GM04504 (cell line): ENCODE results near the gene PKP3.

ENCODE experiments used
- DNase-seq: peaks from one replicate; pipeline ENCODE4 v3.0.0-alpha.2; 2012; ENCODE audit warnings: low read depth

Gene PKP3

DNA sequence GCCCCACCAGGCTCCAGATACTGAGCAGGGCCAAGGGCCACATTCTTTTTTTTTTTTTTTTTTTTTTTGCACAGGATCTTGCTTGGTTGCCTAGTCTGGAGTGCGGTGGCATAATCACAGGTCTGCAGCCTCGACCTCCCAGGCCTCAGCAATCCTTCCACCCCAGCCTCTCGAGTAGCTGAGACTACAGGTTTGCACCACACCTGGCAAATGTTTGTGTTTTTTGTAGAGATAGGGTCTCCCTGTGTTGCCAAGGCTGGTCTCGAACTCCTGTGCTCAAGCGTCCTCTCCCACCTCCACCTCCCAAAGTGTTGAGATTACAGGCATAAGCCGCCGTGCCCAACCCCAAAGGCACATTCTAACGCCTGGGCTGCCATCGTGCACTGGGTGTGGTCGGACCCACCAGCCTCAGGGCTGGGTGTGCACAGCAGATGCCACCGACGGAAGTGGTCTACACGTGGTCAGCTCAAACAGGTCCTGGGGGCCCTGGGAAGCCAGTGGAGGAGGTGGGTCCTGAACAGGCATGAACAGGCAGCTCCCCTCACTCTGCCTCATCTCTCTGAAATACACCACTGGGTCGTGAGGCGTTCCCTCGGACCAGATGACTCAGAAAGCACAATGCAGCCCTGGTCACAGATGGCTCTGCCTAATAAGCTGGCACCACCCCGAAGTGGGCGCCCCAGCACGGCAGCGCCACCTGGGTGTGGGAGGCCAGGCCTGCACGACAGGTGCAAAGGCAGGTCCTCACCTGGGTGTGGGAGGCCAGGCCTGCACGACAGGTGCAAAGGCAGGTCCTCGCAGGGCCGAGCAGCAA is 29.9 kb upstream of the PKP3 start:
- DNase-seq = no peak

DNA sequence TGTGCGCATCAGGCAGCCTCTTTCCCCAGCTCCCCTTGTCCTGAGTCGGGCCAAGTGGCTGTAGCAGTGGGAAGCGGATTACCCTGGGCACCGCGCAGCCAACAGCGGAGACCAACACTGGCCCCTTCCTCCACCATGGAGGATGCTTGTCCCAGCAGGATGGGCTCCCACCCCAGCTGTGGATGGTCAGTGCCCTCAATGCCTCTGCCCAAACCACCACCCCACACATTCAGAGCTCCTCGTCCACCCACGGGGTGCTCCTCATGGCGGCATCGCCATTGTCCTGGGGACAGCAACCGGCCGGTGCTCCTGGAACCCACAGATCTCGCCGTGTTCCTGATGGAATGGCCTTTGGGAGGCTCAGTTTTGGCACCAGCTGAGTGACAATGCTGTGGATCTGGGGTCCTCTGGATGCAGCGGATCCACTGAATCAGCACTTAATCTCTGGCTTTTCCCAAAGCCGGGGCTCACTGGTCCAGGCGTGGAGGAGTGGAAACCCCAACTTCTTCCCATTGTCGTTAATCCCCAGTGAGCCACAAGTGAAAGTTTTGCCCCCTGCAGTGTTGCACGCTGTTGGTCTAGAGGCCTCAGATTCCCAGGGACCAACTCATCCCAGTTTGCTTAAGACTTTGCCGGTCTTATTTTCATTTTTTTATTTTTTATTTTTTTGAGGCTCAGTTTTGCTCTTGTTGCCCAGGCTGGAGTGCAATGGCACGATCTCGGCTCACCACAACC is 28.9 kb upstream of the PKP3 start:
- DNase-seq = no peak

DNA sequence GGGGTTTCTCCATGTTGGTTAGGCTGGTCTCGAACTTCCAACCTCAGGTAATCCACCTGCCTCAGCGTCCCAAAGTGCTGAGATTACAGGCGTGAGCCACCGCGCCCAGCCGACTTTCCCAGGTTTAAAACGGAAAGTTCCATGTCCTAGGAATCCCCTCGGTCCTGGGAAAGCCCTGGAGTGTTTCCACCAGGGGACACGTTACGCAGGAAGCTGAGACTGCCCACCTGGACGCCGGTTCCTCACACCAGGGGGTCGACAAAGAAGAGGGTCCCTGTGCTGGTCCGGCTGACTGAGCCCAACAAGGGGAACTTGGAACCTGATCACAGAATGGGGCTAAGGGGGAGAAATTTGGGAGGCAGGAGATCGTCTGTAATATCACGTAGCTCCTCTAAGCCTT is 28.2 kb upstream of the PKP3 start:
- DNase-seq = no peak

DNA sequence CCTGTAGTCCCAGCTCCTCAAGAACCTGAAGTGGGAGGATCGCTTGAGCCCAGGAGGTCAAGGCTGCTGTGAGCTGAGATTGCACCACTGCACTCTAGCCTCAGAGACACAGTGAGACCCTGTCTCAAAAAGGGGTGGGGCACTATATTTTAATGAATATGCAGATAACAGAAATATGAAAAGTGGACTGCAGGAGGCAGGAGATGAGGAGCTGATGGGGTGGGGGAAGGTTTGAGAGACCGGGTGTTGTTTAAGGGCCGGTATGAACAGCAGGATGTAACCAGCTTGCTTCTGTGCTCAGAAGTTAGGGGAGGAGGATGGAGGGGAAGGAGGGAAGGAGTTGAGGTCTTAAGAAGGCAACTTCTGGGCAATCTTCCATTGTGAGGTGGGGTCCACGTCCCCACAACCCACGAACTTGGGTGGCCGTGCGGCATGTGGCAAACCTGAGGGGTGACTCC is 26.0 kb upstream of the PKP3 start:
- DNase-seq = no peak

DNA sequence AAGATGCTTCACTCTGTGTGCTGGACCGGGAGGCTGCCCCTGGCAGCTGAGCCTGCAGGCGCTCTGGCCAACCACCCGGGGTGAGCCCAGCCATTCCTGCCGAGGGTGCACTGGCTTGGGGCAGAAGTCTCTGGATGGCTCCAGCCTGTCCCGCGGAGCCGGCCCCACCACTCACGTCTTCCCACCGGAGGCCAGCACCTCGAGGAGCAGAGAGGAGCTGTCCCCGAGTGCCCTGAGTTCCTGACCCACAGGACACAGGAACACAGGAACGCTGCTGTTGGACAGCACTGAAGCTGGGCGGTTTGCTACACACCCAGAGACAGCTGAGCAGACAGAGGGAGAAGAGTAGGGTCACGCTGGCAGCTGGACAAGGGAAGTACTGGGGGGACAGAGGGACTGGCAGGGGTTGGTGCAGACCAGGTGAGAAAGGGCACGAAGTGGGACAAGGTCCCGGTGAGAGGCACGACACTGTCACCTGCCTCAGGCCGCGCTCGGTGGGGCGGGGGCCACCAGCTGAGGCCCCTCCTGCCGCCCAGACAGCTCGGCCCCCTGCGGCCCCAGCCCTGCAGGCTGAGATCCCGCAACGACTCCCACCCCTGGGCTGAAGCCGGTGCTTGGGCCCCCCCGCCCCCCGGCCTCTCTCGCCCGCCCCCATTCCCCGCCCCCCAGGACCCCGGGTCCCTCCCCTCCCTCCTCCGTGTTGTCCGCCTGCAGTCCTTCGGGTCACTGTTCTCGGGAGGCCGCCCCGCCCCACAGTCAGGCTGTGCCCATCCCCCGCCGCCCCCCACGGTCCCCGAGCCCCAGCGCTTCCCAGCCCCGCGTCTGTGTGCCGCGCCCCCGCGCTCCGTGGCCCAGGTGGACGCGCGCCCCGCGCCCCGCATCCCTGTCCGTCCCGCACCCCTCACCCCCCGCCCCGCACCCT is 25.3 kb upstream of the PKP3 start:
- no peak for DNase-seq

DNA sequence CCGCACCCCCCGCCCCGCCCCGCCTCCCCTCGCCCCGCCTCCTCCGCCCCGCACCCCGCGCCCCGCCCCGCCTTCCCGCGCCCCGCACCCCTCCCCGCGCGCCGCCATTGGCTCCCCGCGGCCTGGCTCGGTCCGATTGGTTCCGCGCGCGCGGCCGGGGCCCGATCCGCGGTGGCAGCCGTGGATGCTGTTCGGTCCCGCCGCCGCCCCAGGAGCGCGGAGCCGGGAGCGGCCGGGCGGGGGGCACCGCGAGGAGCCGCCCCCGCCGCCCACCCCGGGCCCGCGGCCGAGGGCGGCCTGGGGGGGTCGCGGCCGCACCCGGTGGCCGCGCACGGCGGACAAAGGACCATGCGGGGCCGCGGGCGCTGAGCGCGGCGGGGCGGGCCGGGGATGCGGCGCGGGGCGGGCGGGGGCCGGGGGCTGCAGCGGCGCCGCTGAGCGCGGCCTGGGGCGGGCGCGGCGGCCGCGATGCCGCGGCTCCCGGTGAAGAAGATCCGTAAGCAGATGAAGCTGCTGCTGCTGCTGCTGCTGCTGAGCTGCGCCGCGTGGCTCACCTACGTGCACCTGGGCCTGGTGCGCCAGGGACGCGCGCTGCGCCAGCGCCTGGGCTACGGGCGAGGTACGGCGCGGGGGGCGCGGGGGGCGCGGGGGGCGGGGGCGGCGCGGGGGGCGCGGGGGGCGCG is 24.5 kb upstream of the PKP3 start, which contains the start of gene B4GALNT4:
Gene B4GALNT4, plus strand, starts transcription at position 164 of the 683 bp plus-strand sequence. Its CDS starts 305 bp downstream, at position 469.
- no peak for DNase-seq

DNA sequence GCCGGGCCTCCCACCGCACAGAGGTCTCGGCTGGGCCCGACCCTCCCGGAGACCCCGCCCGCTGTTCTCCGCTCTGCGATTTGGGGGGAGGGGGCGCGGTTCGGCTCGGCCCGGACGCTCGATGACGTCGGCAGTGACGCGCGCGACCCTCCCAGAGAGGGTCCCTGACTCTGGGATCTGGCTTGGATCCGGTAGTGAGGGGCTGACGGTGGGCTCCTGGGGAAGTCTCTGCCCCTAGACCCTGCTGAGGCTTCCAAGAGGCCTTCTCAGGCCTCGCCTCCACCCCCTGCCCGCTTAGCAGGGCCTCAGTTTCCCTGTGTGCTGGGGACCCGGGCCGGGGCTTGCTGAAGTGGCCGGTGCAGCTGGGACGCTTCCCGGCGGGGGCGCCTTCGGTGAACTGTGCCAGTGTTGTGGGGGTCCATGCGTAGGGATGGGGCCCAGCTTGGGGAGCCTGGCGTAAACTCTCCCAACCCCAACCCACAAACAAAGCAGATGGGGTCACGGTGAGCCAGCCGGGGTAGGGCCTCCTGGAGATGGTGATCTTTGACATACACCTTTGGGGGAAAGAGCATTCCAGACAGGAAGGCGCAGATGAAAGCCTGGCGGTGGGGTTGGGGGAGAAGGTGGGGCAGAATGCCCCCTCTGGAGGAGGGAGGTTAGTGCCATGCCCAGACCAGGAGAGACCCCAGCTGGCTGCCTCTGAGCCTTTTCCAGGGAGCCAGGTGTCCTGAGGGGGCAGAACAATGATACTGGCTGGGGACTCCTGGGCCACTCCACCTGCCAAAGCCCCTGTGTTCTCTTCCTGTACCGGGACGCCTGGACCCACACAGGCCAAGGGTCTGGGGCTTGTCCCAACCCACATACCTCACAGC is 23.7 kb upstream of the PKP3 start:
- DNase-seq = no peak

DNA sequence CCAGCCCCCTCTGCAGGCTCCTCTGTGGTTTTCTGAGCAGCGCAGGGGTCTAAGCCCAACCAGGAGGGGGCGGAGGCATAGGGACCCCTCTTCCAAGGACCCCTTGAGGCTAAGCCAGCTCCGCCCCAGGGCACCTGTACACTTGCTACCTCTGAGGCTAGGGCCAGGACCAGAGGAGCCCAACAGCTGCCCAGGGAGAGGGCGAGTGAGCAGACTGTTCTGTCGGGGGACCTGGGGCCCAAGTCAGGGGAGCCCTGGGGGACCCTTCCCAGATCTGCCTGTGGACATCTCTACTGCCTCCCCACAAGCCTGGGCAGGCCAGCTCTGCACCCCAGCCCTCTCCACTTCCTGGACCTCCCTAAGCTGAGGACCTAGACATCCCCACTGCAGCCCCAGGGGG is 23.0 kb upstream of the PKP3 start:
- DNase-seq = no peak

DNA sequence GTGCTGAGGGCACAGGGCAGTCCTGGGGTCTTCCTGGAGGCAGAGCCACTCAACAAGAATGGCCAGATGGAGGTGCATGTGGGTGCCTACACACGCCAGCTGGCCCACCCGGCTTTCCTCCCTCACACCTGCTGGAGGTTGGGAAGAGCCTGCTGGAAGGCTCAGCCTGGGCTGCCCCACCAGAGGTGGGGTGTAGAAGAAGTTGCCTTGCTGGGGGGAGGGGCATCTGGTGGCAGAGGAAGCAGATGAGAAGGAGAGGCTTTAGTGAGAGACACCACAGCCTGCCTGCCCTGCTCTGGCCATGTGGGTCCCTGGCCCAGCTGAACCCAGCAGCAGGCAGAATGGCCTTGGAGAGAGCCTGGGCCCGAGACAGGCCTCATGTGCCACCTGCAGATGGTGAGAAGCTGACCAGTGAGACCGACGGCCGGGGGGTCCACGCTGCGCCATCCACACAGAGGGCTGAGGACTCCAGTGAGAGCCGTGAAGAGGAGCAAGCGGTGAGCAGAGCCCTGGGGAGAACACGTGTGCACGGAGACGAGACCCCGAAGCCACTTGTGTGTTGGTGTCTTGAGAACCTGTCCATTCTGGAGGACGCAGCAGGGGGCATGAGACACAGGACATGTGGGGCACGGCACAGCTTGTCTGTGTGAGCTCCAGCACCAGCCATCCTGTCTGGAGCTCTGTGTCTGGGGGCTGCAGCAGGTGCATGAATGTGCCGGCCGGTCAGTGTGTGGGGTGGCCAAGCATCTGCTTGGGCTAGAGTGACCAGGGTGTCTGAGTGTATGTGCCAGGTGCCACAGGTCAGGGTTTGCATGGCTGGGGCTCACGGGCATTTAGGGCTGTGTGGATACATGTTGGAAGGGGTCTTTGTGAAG is 22.1 kb upstream of the PKP3 start:
- no peak for DNase-seq

DNA sequence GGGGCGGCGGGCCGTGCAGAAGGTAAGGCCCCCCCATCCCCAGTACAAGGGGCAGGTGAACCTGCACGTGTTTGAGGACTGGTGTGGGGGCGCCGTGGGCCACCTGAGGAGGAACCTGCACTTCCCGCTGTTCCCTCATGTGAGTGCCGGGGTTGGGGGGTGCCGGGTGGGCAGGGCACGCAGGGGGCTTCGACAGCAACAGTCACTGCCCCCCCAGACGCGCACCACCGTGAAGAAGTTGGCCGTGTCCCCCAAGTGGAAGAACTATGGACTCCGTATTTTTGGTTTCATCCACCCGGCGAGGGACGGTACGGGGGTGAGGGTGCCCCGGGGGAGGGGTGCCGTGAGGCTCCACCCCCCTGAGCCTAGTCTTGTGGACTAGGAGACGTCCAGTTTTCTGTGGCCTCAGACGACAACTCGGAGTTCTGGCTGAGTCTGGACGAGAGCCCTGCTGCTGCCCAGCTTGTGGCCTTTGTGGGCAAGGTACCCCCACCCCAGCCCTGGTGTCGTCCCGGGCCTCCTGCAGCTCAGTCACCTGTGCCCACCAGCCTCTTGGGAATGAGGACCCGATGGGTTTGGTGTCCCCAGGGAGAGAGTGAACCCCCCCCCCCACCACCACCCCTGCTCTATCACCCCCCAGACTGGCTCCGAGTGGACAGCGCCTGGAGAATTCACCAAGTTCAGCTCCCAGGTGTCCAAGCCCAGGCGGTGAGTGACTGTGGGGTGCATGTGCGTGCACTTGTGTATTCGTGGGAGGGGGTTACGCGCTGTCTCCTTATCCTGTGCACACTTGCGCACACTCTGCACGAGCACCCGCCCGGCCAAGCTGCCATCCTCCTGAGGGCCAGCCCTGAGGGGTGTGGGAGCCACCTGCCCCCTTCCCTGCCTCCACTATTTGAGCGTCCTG is 20.9 kb upstream of the PKP3 start:
- DNase-seq = no peak

DNA sequence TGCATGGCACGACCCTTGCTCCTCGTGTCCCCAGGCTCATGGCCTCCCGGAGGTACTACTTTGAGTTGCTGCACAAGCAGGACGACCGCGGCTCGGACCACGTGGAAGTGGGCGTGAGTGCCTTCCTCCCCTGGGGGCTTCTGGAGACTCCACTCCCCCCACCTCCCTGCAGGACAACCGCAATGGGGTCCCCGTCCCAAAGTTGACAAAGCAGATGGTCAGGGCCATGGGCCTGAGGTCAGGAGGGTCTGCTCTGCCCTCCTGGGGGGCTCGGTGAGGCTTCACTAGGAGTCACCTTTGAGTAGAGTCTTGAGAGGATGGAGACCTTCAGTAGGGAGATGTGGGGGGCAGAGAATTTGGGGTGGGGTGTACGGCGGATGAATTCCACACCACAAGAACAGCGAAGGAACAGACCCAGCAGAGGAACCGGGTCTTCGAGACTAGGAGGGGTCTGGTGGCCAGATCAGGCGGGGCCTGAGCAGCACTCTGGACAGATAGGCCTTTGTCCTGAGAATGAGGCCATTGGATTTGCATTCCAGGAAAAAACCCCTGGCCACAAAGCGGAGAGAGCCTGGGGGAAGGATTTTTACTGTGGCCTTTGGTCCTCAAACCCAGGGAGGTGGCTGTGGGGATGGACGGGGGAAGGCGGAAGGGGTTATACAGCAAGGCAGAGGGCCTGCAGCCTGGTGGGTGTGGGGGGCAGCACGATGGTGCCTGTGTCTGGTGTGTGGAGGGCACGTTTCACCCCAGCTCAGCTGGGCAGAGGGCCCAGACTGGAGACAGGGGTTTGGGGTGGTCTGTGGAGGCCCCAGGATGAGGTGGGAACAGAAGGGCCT is 20.1 kb upstream of the PKP3 start:
- DNase-seq = no peak

DNA sequence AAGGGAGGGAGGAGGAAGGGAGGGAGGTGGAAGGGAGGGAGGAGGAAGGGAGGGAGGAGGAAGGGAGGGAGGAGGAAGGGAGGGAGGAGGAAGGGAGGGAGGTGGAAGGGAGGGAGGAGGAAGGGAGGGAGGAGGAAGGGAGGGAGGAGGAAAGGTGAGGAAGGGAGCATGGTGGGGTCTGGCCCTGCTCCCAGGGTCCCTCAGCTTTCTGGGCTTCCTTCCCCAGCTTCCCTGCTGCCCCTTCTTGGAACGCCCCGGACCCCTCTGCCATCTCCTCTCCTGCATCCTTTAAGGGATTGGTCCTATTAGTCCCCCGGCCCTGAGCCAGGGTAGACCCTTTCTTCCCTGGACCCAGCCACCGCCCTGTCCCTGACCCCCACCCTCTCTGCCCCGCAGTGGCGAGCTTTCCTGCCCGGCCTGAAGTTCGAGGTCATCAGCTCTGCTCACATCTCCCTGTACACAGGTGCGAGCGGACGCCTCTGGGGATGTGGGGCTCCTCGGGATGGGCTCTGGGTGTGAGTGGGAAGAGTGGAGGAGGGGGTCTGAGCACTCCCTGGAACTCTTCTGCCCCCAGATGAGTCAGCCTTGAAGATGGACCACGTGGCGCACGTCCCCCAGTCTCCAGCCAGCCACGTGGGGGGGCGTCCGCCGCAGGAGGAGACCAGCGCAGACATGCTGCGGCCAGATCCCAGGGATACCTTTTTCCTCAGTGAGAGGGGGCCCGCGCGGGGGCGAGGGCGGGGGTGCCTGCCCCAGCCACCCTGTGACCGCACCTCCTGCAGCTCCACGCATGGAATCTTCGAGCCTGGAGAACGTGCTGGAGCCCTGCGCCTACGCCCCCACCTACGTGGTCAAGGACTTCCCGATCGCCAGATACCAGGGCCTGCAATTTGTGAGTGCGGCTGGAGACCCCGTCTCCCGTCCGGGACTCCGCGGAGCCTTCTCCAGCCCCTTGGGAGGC is 18.7 kb upstream of the PKP3 start:
- DNase-seq = no peak

DNA sequence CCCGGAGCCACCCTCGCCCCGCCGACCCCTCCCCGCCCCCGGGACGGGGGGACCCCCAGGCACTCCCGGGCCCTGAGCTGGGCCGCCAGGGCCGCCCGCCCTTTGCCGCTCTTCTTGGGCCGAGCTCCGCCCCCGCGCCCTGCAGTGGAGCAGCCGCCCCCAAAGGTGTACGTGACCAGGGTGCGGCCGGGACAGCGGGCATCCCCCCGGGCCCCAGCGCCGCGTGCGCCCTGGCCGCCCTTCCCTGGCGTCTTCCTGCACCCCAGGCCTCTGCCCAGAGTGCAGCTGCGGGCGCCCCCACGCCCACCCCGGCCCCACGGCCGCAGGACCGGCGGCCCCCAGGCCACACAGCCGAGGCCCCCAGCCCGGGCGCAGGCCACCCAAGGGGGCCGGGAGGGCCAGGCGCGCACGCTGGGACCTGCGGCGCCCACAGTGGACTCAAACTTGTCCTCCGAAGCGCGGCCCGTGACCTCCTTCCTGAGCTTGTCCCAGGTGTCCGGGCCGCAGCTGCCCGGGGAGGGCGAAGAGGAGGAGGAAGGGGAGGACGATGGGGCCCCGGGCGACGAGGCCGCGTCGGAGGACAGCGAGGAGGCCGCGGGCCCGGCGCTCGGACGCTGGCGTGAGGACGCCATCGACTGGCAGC is 17.4 kb upstream of the PKP3 start:
- DNase-seq = no peak

DNA sequence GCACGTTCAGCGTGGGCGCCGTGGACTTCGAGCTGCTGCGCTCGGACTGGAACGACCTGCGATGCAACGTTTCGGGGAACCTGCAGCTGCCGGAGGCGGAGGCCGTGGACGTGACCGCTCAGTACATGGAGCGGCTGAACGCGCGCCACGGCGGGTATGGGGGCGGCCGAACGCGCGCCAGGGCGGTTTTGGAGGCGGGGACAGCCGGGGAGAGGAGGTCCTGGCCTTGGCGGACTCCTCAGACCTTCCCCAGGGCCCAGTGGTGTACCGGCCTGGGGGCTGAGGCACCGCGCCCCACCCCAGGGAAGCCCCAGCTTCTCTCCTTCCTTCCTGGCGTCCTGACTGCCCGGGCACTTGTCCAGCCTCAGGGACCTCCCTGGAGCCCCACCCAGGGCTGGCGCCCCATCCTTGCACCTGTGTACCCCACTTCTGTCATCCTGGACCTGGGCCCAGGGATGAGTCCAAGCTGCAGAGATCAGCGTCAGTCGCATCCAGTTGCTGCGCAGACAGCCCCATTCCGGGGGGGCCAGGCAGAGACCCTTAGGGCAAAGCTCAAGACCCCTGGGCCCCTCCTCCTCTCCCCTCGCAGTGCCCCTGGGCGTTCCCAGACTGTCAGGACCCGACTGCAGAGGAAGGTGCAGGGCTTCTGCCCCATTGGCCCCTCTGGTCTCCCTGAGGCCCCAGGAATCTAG is 16.7 kb upstream of the PKP3 start:
- DNase-seq = no peak

DNA sequence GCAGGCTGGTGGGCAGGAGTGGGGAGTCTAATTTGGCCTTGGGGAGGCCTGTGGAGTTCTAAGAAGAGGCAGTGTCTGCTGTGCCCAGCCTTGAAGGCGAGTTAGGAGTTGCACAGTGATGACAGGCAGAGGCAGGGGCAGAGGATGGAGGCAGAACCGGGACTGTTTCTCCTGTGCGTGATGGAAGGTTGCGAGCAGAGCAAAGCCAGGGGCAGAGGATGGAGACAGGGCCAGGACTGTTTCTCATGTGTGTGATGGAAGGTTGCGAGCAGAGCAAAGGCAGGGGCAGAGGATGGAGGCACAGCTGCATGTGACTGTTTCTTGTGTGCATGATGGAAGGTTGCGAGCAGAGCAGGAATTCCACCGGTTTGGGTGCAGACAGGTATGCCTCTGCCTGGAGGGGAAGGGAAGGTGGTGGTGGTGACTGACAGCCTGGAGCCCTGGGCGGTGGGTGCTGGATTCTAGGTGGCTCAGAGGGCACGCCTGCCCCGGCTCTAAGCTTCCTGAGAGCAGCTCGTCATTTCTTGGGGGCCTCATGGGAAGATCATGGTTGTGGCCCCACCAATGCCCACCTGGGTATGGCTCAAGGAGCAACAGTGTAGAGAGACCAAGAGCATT is 16.0 kb upstream of the PKP3 start:
- no peak for DNase-seq
